ENCODE data around the gene CAVIN2. TPM values are rescaled to one million over a fixed set of nuclear protein-coding genes. Genes with fewer than 3 reads are reported as not detected.
A peak's percentile ranks its signal among the peaks of the same experiment; 100 is the strongest.

Gene CAVIN2
- total RNA-seq, 1 experiment from 2014 or later: 0.07 TPM

DNA sequence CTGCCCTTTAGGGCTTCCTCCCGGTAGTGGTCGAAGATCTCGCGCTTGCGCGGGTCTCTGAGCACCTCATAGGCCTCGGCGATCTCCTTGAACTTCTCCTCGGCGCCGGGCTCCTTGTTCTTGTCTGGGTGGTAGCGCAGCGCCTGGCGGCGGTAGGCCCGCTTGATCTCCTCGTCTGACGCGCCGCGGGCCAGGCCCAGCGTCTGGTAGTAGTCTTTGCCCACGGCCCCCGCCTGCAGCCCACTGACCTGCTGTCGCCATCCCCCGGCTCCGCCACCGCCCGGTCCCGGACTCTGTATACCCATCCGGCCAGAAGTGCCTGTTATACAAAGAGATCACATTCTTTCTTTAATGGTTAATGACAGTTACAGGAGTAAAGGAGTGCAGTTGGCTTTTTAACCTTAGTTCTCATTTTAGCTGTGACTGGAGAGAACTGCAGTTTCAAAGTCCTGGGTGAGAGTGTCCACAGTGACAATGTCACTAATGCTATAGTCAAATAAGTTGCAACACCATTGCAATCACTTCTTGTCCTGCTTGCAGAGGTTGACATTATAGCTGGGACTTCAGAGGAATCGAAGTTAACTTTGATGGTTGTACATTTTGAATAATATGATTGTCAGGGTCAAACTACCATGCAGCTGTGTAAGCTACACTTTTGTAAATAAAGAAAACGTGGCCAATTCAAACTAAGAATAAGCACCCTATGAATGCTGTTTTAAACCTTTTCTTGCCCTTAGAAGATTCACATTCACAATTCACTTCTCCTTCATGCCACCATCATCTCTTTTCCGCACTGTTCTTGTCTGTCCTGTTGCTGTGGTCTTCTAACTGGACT, 35.3 kb upstream of the CAVIN2 start:
- Histone ChIP-seq H3F3A (ENCODE audit: low read length, unreplicated experiment) (peaks cover 4% of the 10 kb centered on the region), H3K79me2 (ENCODE audit: low read length) (no peaks in the 10 kb centered on the region), H3K36me3 (ENCODE audit: low read depth, low read length) (no peaks in the 10 kb centered on the region), H3K4me1 (ENCODE audit: insufficient read depth, low read length) (peaks cover 19% of the 10 kb centered on the region), H3K9me3 (ENCODE audit: low read length) (no peaks in the 10 kb centered on the region), H3K4me2 (ENCODE audit: low read length) (no peak overlapping the region), H2AFZ (ENCODE audit: low read length) (no peak overlapping the region), H3K4me3 (ENCODE audit: low read length) (no peak overlapping the region), H3K9me2 (replicated peaks; ENCODE audit: low read length) (no peaks in the 10 kb centered on the region), H4K20me1 (ENCODE audit: low read length) (no peaks in the 10 kb centered on the region), H3K27ac (ENCODE audit: low read length) (no peak overlapping the region), H3K27me3 (ENCODE audit: low read length) (no peaks in the 10 kb centered on the region), H3K9ac (ENCODE audit: low read length) (no peak overlapping the region)
- no TSS peak for BruUV-seq (replicated peaks)
- POLR2A ChIA-PET (ENCODE audit: unreplicated experiment): no interaction called here
- DNase-seq (no peak), ATAC-seq (no peak)
- intact Hi-C loops (cut with micrococcal nuclease): no loop called here
- TF ChIP-seq EZH2phosphoT487 (IDR thresholded peaks at IDR 0.05; ENCODE audit: borderline replicate concordance, low read length): no peak
- TF ChIP-seq, protein P1, sequence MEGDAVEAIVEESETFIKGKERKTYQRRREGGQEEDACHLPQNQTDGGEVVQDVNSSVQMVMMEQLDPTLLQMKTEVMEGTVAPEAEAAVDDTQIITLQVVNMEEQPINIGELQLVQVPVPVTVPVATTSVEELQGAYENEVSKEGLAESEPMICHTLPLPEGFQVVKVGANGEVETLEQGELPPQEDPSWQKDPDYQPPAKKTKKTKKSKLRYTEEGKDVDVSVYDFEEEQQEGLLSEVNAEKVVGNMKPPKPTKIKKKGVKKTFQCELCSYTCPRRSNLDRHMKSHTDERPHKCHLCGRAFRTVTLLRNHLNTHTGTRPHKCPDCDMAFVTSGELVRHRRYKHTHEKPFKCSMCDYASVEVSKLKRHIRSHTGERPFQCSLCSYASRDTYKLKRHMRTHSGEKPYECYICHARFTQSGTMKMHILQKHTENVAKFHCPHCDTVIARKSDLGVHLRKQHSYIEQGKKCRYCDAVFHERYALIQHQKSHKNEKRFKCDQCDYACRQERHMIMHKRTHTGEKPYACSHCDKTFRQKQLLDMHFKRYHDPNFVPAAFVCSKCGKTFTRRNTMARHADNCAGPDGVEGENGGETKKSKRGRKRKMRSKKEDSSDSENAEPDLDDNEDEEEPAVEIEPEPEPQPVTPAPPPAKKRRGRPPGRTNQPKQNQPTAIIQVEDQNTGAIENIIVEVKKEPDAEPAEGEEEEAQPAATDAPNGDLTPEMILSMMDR (conservative IDR thresholded peaks at IDR 0.05; ENCODE audit: low read depth, low read length): no peak
- no peak for TF ChIP-seq EZH2 (IDR thresholded peaks at IDR 0.05; ENCODE audit: low read length, unreplicated experiment)
- CTCF ChIA-PET: no interaction called here

DNA sequence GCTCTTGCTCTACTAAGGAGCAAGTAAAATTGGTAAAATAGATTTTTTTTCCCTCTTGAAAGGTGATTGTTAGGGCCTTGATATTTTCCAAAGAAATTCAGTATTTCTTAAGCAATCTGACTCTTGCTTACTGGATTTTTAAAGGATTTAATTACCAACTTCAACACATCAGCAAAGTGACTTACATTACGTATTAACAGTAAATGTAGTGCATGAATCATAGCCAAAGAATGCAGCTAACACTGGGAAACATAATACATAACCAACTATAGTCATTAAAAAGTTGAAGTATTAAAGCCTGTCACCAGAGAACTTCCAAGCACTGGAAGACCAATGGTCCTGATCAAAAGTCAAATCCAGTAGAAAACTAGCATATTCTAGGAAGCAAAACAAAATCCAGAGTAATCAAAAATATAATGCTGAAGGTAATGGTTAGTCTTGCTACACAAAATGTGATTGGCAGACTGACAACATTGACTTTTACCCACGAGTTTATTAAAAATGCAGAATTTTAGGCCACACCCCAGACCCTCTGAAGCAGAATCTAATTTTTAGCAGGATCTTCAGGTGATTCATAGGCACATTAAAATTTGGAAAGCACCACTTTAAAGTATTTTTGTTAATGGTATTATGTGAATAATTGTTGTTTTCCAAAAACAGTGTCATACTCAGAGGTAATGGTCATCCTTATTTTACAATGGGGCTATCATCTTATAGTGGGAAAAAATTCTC, 31.8 kb upstream of the CAVIN2 start:
- ATAC-seq (peak; percentile 92), DNase-seq (peak; percentile 83)
- CTCF ChIA-PET: interaction anchor here (1.1 kb wide), 1 partner anchor 283 kb away, joined by 3 read pairs; no protein-coding TSS in a partner anchor
- Histone ChIP-seq H3K4me3 (ENCODE audit: low read length) (no peak overlapping the region), H3K27me3 (ENCODE audit: low read length) (no peaks in the 10 kb centered on the region), H3K27ac (ENCODE audit: low read length) (peak overlapping the region; percentile 34), H4K20me1 (ENCODE audit: low read length) (no peaks in the 10 kb centered on the region), H2AFZ (ENCODE audit: low read length) (no peak overlapping the region), H3F3A (ENCODE audit: low read length, unreplicated experiment) (peaks cover 4% of the 10 kb centered on the region), H3K4me1 (ENCODE audit: insufficient read depth, low read length) (peaks cover 19% of the 10 kb centered on the region), H3K79me2 (ENCODE audit: low read length) (no peaks in the 10 kb centered on the region), H3K9me2 (replicated peaks; ENCODE audit: low read length) (no peaks in the 10 kb centered on the region), H3K9me3 (ENCODE audit: low read length) (no peaks in the 10 kb centered on the region), H3K9ac (ENCODE audit: low read length) (no peak overlapping the region), H3K4me2 (ENCODE audit: low read length) (peak overlapping the region; percentile 51), H3K36me3 (ENCODE audit: low read depth, low read length) (no peaks in the 10 kb centered on the region)
- intact Hi-C loops (cut with micrococcal nuclease): no loop called here
- TF ChIP-seq, protein P1 (conservative IDR thresholded peaks at IDR 0.05; ENCODE audit: low read depth, low read length): no peak
- POLR2A ChIA-PET (ENCODE audit: unreplicated experiment): interaction anchor here (0.5 to 0.6 kb wide), 2 partner anchors 12 to 199 kb away, joined by 4 read pairs; no protein-coding TSS in a partner anchor
- no TSS peak for BruUV-seq (replicated peaks)
